SHP77 treated with DMSO at 0.1 percent for 48 hours (cell line): ENCODE measurements around the gene C3orf20.

ENCODE experiments used
- DNase-seq: peaks from one replicate; lab custom pipeline; 2025; lab: John Stamatoyannopoulos, UW

Gene C3orf20

GRCh38 chr3:14758959-14759358, 84.0 kb downstream of the C3orf20 start:
- no peak for DNase-seq

DNA sequence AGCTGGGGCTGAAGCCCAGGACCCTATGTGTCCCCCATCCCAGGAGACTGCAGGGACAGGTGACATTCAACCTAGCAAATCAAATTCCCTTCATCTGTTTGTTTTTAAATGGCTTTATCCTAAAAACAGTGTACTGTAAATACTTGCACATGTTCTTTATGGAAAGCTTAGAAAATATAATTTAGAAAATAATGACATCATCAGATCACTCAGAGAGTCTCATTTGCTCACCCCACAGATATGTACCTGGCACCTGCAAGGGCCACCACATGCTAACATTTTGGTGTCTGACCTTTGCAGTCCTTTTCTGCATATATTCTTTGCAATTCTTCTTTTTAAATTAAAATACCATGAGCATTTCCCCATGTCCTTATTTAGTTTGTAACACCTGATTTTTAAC, 85.2 kb downstream of the C3orf20 start:
- DNase-seq = no peak

- DNase-seq = no peak
Measured at GRCh38 chr3:14761121-14761672, 86.3 kb downstream of the C3orf20 start.

DNA sequence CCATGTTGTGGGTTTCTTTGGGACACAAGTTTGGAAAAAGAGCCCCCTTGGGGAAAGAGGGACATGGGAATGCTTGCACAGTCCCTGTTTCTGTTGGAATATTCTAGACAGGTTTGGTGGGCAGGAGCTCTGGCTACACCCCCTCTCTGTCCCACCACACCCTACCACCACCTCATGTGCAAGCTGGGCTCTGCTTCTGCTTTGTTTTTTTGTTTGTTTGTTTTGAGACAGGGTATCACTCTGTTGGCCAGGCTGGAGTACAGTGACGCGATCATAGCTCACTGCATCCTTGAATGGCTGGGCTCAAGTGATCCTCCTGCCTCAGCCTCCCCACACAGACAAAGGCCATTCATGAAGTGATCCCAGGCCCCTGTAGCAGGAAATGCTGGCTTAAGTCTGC, 86.9 kb downstream of the C3orf20 start:
- DNase-seq = no peak

DNA sequence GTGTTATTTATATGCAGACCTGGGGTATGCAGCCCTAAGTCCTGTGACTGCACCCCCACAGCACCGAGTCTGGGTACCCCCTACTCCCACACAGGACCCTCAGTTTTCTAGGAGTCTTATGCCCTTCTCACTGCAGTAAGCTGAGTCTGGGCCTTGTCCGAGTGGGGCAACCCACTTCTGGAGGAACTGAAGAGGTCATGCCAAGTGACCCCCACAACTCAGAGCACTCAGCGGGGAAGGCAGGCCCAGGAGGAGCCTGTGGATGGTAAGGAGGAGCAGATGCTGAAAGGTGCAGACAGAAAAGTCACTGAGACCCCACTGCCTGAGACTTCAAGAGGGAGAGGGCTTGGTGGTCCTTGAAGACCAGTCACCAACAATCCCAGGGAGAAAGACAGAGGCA, 87.8 kb downstream of the C3orf20 start:
- DNase-seq = no peak

DNA sequence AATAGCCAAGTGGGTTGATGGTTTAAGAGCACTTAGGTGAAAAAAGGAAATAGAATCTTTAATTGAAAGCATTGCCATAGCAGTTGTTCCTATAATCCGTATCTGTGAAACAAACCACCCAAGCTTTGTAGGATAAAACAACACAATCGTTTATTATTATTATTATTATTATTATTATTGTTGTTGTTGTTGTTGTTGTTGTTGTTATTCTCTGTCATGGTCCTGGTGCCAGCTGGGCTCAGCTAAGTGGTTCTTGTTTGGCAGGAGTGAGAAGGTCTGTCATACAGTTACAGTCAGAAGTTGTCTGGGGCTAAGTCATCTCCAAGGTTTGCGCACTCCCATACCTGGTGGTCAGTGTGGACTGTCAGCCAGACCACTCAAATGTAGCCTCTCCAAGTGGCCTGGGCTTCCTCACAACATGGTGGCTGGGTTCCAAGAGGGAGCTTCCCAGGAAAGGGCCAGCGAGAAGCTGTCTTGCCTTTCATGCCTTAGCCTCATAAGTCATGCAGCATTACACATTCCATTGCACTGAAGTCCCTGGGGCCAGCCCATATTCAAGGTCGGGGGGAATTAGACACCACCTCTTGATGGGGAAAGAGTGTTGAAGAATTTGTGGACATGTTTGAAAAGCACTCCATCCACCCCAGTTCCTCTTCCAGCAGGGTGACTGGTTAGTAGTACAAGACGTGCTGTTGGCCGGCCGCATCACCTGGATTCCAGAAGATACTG, 89.6 kb downstream of the C3orf20 start:
- DNase-seq = no peak

- no peak for DNase-seq
Measured at GRCh38 chr3:14765060-14765400, 90.1 kb downstream of the C3orf20 start.

GRCh38 chr3:14765576-14766427, 90.9 kb downstream of the C3orf20 start:
- DNase-seq = no peak

GRCh38 chr3:14766428-14767244, 91.7 kb downstream of the C3orf20 start:
- no peak for DNase-seq

- no peak for DNase-seq
Measured at GRCh38 chr3:14767245-14768051, 92.5 kb downstream of the C3orf20 start.

DNA sequence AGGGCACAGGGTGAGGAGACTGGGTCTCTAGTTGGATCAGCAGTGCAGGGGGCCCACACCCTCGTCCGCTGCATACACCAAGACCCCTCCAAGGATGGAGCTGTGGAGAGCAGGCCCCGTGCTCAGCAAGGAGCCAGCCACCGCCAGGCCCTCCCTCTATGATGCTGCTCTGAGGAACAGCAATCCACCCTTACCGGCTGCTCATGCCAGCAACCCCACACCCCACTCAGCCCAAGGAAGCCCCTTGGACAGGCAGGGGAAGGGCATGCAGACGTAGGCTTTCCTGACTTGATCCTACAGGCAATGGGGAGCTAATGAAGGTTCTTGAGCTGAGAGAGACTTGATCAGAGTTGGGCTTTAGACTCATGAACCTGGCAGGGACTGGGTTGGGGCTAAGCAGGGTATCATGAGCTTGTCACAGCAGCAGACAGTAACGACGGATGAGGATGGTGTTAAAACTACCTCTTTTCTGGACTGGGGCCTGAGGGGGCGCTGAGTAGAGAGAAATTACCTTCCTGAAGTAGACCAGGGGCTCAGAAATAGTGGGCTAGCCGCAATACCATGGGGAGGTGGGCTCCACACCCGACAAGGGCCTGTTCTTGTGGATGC, 93.3 kb downstream of the C3orf20 start:
- DNase-seq = no peak

DNA sequence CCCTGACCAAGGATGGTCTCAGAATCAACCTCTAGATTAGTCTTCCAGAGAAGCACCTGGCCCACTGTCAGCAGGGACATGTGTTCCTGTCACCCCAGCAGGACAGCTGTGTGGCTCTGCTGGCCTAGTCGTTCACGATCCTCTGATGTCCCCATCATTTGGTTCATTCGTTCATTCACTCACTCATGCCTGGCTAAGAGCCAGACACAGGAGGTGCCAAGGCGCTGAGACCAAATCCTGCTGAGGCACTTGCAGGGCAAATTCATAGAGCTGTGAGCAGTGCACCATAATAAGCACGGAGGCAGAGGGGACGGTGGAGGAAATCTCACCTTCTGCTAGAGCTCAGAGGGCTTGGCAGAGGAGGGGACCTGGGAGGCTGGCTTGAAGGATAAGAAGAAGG, 93.9 kb downstream of the C3orf20 start:
- DNase-seq = no peak

- DNase-seq = no peak
Measured at GRCh38 chr3:14769544-14770325, 94.8 kb downstream of the C3orf20 start.

GRCh38 chr3:14770591-14770990, 95.7 kb downstream of the C3orf20 start:
- no peak for DNase-seq

DNA sequence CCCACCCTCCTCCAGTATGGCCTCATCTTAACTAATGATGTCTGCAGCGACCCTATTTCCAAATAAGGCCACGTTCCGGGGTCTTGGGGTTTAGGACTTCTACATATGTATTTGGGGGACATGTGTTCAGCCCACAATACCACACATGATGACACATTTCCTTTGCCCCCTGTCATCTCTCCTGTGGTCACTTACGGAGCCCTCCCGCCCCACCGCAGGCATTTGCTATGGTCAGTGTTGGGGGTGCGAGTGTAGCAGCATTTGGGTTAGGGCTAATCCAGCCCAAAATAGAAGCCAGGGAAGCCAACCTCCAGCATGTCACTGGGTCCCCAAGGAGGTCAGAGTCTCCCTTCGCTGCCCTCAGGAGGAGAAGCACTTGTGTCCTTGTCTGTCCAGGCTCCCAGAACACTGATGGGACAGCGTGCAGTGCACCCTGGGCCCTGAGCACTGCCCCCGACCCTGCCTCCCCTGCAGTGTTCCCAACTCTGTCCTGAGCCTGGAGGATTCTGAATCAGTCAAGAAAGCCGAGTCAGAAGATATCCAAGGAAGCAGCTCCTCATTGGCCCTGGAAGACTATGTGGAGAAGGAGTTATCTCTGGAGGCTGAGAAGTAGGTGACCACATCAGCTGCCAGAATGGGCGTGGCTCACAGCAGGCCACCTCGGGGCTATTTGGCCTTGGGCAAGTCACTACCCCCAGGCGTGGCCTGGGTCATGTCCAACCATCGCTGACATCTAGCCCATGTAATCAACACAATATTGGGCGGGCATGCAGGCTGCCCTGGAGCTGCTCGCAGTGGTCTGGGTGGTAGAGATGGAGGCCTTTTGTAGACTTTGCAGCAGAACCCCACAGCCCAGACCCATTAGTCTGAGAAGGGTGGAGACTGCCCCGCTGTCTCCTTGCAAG, 96.9 kb downstream of the C3orf20 start:
- DNase-seq = no peak

GRCh38 chr3:14772533-14773138, 97.7 kb downstream of the C3orf20 start:
- no peak for DNase-seq

DNA sequence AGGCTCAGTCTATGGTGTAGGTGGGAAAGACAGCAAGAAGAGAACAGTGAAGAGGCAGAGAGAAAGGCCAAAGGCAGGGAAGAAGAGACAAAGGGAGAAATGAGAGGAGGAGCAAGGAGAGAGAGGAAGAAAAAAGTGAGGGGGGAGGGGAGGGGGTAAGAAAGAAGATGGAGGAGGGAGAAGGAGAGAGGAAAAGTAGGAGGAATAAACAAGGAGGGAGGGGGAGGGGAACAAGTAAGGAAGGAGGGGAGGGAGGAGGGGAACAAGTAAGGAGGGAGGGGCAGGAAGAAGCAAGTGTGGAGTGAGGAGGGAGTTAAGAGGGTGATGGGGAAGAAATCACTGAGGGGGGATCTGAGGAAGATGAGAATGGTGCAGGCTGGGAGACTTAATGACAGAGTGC, 98.3 kb downstream of the C3orf20 start:
- DNase-seq = no peak

DNA sequence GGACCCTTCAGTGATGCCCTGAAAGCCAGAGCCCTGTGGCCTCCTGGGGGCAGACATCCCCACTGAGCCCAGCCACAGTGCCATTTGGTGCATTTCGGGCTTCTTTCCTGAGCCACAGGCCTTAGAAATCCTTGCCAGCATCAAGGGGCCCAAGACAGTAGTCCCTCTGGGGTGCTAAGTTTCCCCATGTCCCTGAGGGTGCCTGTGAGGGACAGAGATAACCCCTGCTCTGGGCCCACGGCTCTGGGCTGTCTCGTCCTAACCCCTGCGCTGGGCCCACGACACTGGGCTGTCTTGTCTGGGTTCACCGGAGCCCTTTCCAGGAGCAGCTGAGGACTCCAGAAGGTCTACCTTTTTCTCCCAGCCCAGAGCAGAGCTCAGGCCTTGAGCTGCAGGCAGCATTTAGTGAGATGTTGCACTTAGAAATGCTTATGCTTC, 98.8 kb downstream of the C3orf20 start:
- DNase-seq = no peak

DNA sequence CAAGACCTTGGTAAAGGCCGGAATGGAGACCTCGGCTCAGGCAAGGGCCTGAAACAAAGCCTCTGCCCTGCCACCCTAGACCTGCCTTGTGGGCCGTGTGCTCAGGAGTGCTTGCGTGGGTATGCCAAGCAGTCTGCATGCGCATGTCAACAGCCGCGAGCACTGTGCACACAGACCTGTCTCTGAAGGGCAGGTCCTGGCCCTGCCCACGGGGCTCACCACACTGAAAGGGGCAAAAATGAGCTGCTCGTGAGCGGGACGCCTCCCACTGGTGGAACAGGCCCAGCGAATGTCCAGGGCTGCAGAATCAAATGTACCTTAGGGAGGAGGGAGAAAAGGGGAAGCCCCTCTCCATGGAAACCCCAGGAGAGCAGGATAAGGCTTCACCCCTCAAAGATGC, 99.5 kb downstream of the C3orf20 start:
- no peak for DNase-seq
